ENCODE measurements around the gene SGCB.

The SGCB gene

DNA sequence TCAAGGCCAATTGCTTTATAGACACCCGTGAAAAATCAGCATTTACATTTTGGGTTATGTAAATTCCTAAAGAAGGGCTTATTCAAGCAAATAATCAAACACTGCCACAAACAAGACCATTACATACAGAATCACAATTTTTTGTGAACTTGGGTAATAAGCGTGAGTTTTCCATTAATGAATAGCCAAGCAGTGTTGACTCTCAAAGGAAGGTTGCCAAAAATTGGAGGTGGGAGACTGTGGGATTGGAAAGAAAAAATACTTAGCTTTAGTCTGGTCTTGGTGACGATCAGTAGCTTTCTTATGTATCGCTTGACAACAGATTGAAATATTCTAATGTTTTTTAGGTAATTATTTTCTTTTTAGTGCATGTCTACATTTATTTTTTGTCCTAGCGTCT lies 38.8 kb downstream of the SGCB start:
- Histone ChIP-seq H3K27ac (ENCODE audit: low read depth, low read length) (no peak overlapping the region), H3K4me1 (ENCODE audit: insufficient read depth, low read length) (peaks cover 8% of the 10 kb centered on the region), H3K9ac (ENCODE audit: low read depth, low read length) (no peak overlapping the region), H3K27me3 (ENCODE audit: insufficient read depth, low read length) (no peaks in the 10 kb centered on the region), H3K4me3 (ENCODE audit: low read length) (no peak overlapping the region), H3K36me3 (ENCODE audit: insufficient read depth, low read length) (no peaks in the 10 kb centered on the region), H3K9me3 (ENCODE audit: insufficient read depth, low read depth, low read length) (no peaks in the 10 kb centered on the region)
- WGBS: 94% methylated on average over 4 of the region's 5 CpGs

DNA sequence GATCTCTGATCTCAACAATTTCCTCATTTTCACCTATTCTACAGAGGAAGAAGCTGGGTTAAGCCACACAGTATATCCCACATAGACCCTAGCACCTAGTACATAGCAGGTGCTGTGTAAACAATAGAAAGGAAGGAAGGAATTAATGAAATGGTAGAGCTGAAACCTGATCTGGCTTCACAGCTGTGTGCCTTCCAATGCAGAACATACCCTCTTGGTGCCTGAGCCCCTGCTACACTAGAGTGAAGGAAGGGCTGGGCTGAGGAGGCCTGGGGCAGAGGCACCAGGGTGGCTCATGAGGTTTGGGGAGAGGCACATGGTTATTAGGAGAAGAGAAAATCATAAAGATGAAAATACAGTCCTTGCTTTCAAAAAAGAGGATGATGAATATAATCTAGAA lies 39.3 kb downstream of the SGCB start:
- H3K27me3 ChIP-seq (ENCODE audit: insufficient read depth, low read length): no peaks in the 10 kb centered on the region
- no peaks in the 10 kb centered on the region for H3K9me3 ChIP-seq (ENCODE audit: insufficient read depth, low read depth, low read length)
- no peak overlapping the region for H3K9ac ChIP-seq (ENCODE audit: low read depth, low read length)
- H3K4me3 ChIP-seq (ENCODE audit: low read length): no peak overlapping the region
- no peak overlapping the region for H3K27ac ChIP-seq (ENCODE audit: low read depth, low read length)
- H3K4me1 ChIP-seq (ENCODE audit: insufficient read depth, low read length): peaks cover 8% of the 10 kb centered on the region
- no peaks in the 10 kb centered on the region for H3K36me3 ChIP-seq (ENCODE audit: insufficient read depth, low read length)

DNA sequence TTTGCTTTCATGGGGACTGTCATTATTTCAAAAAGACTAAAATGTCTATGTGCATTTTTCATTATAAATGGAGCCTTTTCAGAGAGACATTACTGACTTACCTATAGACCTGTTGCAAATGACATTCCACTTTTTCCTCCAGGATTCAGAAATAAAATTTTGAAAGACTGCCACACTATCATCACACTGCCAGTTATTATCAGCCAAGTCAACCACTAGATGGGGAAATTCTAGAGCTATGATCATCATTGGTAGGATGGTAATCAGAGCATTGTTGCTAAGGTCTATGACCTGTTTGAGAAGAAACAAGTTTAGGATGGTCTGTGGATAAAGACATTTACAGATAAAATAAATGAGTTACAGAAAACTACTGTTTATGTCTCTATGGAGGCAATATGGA lies 40.5 kb downstream of the SGCB start:
- peaks cover 8% of the 10 kb centered on the region for H3K4me1 ChIP-seq (ENCODE audit: insufficient read depth, low read length)
- H3K36me3 ChIP-seq (ENCODE audit: insufficient read depth, low read length): no peaks in the 10 kb centered on the region
- no peak overlapping the region for H3K27ac ChIP-seq (ENCODE audit: low read depth, low read length)
- H3K9ac ChIP-seq (ENCODE audit: low read depth, low read length): no peak overlapping the region
- H3K9me3 ChIP-seq (ENCODE audit: insufficient read depth, low read depth, low read length): no peaks in the 10 kb centered on the region
- no peak overlapping the region for H3K4me3 ChIP-seq (ENCODE audit: low read length)
- H3K27me3 ChIP-seq (ENCODE audit: insufficient read depth, low read length): no peaks in the 10 kb centered on the region

DNA sequence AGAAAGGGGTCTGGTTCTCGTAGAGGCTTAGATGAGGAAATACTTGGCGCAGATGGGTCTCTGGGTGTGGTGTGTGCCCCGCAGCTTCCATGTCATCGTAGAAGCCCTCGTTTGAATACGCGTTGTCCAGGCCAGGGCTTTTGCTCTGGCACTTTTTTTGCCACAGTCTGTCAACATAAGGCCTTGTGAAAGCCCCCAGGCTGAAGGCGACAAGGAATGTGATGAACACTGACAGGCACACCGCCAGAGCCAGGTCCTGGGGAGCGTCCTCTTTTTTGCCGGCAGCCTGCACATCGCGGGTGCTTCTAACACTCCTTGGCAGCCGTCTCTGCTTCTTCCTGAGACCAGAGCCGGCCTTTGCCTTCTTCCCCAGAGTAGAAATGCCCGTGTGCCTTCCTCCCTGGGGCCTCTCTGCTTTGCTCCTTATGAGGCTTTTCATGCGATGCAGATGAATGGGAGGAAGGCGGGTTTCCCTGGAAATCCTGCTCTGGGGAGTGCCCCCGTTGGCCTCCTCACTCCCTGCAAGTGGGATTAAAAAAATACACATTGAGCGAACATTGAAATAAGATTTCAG lies 42.4 kb downstream of the SGCB start:
- Histone ChIP-seq H3K4me3 (ENCODE audit: low read length) (no peak overlapping the region), H3K27me3 (ENCODE audit: insufficient read depth, low read length) (no peaks in the 10 kb centered on the region), H3K9ac (ENCODE audit: low read depth, low read length) (no peak overlapping the region), H3K9me3 (ENCODE audit: insufficient read depth, low read depth, low read length) (peaks cover 7% of the 10 kb centered on the region), H3K4me1 (ENCODE audit: insufficient read depth, low read length) (peaks cover 8% of the 10 kb centered on the region), H3K36me3 (ENCODE audit: insufficient read depth, low read length) (no peaks in the 10 kb centered on the region), H3K27ac (ENCODE audit: low read depth, low read length) (no peak overlapping the region)
- WGBS: 73% methylated on average over 20 of the region's 20 CpGs

Data from HUES64 (cell line).